ENCODE measurements around the gene KLHL35.

KLHL35 gene

GRCh38 chr11:75467311-75467710 lies 34.3 kb upstream of the KLHL35 start:
- no peak for TF ChIP-seq CTCF (conservative IDR thresholded peaks at IDR 0.05; ENCODE audit: low read depth, low read length)
- no peak for DNase-seq (ENCODE audit: low read depth)
- no peak overlapping the region for H3K4me3 ChIP-seq (ENCODE audit: low read depth, low read length)

- DNase-seq (ENCODE audit: low read depth): peak; percentile 75
Measured at GRCh38 chr11:75465701-75466531, 32.9 kb upstream of the KLHL35 start.

GRCh38 chr11:75463106-75463774 lies 30.2 kb upstream of the KLHL35 start:
- H3K4me3 ChIP-seq (ENCODE audit: low read depth, low read length): no peak overlapping the region
- no peak for TF ChIP-seq CTCF (conservative IDR thresholded peaks at IDR 0.05; ENCODE audit: low read depth, low read length)
- DNase-seq (ENCODE audit: low read depth): no peak

More at GRCh38 chr11:75465701-75466531, 32.9 kb upstream of the KLHL35 start:
- peak; percentile 17 for TF ChIP-seq CTCF (conservative IDR thresholded peaks at IDR 0.05; ENCODE audit: low read depth, low read length)
- no peak overlapping the region for H3K4me3 ChIP-seq (ENCODE audit: low read depth, low read length)

GRCh38 chr11:75462117-75462653 lies 29.2 kb upstream of the KLHL35 start:
- DNase-seq (ENCODE audit: low read depth): no peak
- H3K4me3 ChIP-seq (ENCODE audit: low read depth, low read length): no peak overlapping the region
- no peak for TF ChIP-seq CTCF (conservative IDR thresholded peaks at IDR 0.05; ENCODE audit: low read depth, low read length)

GRCh38 chr11:75461151-75461550 lies 28.1 kb upstream of the KLHL35 start:
- DNase-seq (ENCODE audit: low read depth): no peak
- H3K4me3 ChIP-seq (ENCODE audit: low read depth, low read length): no peak overlapping the region
- no peak for TF ChIP-seq CTCF (conservative IDR thresholded peaks at IDR 0.05; ENCODE audit: low read depth, low read length)

- no peak for DNase-seq (ENCODE audit: low read depth)
- no peak overlapping the region for H3K4me3 ChIP-seq (ENCODE audit: low read depth, low read length)
- no peak for TF ChIP-seq CTCF (conservative IDR thresholded peaks at IDR 0.05; ENCODE audit: low read depth, low read length)
Measured at GRCh38 chr11:75456596-75457183, 23.7 kb upstream of the KLHL35 start.
